Measurements from ENCODE around the gene KCNIP3. TPM values are rescaled to one million over a fixed set of nuclear protein-coding genes. Genes with fewer than 3 reads are reported as not detected.
A peak's percentile ranks its signal among the peaks of the same experiment; 100 is the strongest.
"Not testable (repeated sequence)": the region's sequence is repeated elsewhere in the genome, so short reads cannot be mapped to it uniquely, and the experiment has no call there.

KCNIP3 gene
- total RNA-seq, 2 experiments from 2014 or later, result 0.52 TPM; not detected in 1

DNA sequence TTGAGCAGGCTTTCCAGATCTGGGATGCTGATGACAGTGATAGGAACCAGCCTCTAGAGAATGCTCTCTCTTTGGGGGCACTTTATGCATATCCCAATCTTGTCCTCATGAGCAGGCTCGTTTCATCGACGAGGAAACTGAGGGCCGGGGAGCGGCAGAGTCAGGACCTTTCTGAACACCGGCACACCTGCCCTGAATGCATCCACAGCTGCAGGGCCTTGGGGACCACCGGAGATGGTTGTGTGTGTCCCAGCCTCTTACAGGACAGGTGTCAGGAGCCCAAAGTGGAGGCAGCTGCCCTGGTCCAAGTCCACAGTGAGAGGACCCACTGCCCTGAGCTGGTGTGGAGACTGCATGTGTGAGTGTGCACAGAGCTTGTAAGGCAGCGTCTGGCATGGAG, 57.8 kb downstream of the KCNIP3 start:
- Histone ChIP-seq H3K27ac (ENCODE audit: low read depth in 1 of 2, low read length in 2 of 2) (no peak overlapping the region), H3K27me3 (ENCODE audit: control insufficient read depth in 1 of 2, insufficient read depth in 2 of 2, low read length in 2 of 2) (no peaks in the 10 kb centered on the region), H3K4me3 (ENCODE audit: low read length) (no peak overlapping the region), H3K9me3 (ENCODE audit: control insufficient read depth in 1 of 2, insufficient read depth in 1 of 2, low read length in 2 of 2) (peaks cover 0 to 16% of the 10 kb centered on the region in 2 experiments), H3K36me3 (ENCODE audit: insufficient read depth, low read length) (no peaks in the 10 kb centered on the region), H3K4me1 (ENCODE audit: insufficient read depth, low read length) (no peaks in the 10 kb centered on the region)
- ChIA-PET POLR2A (no interaction called here), CTCF (no interaction called here)
- Mint-ChIP-seq H3K9me3 (no peaks in the 10 kb centered on the region), H3K4me3 (no peak overlapping the region), H3K27ac (no peak overlapping the region), H3K36me3 (ENCODE audit: low read depth) (no peaks in the 10 kb centered on the region), H3K27me3 (peaks cover 16% of the 10 kb centered on the region), H3K4me1 (ENCODE audit: low read depth) (no peaks in the 10 kb centered on the region)
- DNase-seq (peak in 1 of 14 experiments; percentile 16), ATAC-seq (ENCODE audit: poor library complexity) (no peak)
- intact Hi-C loops (cut with DNase I, micrococcal nuclease), result no loop called here
- TF ChIP-seq, protein P1, sequence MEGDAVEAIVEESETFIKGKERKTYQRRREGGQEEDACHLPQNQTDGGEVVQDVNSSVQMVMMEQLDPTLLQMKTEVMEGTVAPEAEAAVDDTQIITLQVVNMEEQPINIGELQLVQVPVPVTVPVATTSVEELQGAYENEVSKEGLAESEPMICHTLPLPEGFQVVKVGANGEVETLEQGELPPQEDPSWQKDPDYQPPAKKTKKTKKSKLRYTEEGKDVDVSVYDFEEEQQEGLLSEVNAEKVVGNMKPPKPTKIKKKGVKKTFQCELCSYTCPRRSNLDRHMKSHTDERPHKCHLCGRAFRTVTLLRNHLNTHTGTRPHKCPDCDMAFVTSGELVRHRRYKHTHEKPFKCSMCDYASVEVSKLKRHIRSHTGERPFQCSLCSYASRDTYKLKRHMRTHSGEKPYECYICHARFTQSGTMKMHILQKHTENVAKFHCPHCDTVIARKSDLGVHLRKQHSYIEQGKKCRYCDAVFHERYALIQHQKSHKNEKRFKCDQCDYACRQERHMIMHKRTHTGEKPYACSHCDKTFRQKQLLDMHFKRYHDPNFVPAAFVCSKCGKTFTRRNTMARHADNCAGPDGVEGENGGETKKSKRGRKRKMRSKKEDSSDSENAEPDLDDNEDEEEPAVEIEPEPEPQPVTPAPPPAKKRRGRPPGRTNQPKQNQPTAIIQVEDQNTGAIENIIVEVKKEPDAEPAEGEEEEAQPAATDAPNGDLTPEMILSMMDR (IDR thresholded peaks at IDR 0.05), result no peak

GRCh38 chr2:95355486-95355885, 58.3 kb downstream of the KCNIP3 start:
- H3K27ac ChIP-seq (ENCODE audit: low read depth in 1 of 2, low read length in 2 of 2); H3K4me3 Mint-ChIP-seq; H3K4me1 ChIP-seq (ENCODE audit: insufficient read depth, low read length); H3K4me1 Mint-ChIP-seq (ENCODE audit: low read depth); POLR2A ChIA-PET; H3K36me3 ChIP-seq (ENCODE audit: insufficient read depth, low read length); intact Hi-C loops (cut with DNase I, micrococcal nuclease); H3K27me3 ChIP-seq (ENCODE audit: control insufficient read depth in 1 of 2, insufficient read depth in 2 of 2, low read length in 2 of 2); H3K36me3 Mint-ChIP-seq (ENCODE audit: low read depth); H3K9me3 Mint-ChIP-seq; H3K4me3 ChIP-seq (ENCODE audit: low read length); CTCF ChIA-PET; H3K27ac Mint-ChIP-seq; DNase-seq; ATAC-seq (ENCODE audit: poor library complexity): not testable (repeated sequence)
- H3K9me3 ChIP-seq (ENCODE audit: control insufficient read depth in 1 of 2, insufficient read depth in 1 of 2, low read length in 2 of 2), result peaks cover 0 to 16% of the 10 kb centered on the region in 2 experiments
- peaks cover 13% of the 10 kb centered on the region for H3K27me3 Mint-ChIP-seq

- no peak overlapping the region for H3K4me3 Mint-ChIP-seq
- no peaks in the 10 kb centered on the region for H3K36me3 Mint-ChIP-seq (ENCODE audit: low read depth)
- H3K36me3 ChIP-seq (ENCODE audit: insufficient read depth, low read length), result no peaks in the 10 kb centered on the region
- ATAC-seq (ENCODE audit: poor library complexity) (no peak), DNase-seq (no peak)
- TF ChIP-seq, protein P1 (IDR thresholded peaks at IDR 0.05), result no peak
- H3K27me3 ChIP-seq (ENCODE audit: control insufficient read depth in 1 of 2, insufficient read depth in 2 of 2, low read length in 2 of 2), result no peaks in the 10 kb centered on the region
- H3K9me3 ChIP-seq (ENCODE audit: control insufficient read depth in 1 of 2, insufficient read depth in 1 of 2, low read length in 2 of 2), result peaks cover 0 to 16% of the 10 kb centered on the region in 2 experiments
- H3K9me3 Mint-ChIP-seq, result no peaks in the 10 kb centered on the region
- no peak overlapping the region for H3K27ac Mint-ChIP-seq
- no peak overlapping the region for H3K27ac ChIP-seq (ENCODE audit: low read depth in 1 of 2, low read length in 2 of 2)
- peaks cover 9% of the 10 kb centered on the region for H3K27me3 Mint-ChIP-seq
- no peak overlapping the region for H3K4me3 ChIP-seq (ENCODE audit: low read length)
- H3K4me1 Mint-ChIP-seq (ENCODE audit: low read depth), result no peaks in the 10 kb centered on the region
- intact Hi-C loops (cut with DNase I, micrococcal nuclease), result no loop called here
- CTCF ChIA-PET, result no interaction called here
- no peaks in the 10 kb centered on the region for H3K4me1 ChIP-seq (ENCODE audit: insufficient read depth, low read length)
- POLR2A ChIA-PET, result no interaction called here
Measured at GRCh38 chr2:95356821-95357700, 59.9 kb downstream of the KCNIP3 start.

Data from CD4-positive, alpha-beta T cell (primary cell).